NCI-H1417 (cell line): ENCODE results near the gene DLX6.
A peak's percentile ranks its signal among the peaks of the same experiment; 100 is the strongest.

Experiments used
- DNase-seq, 3 experiments: peaks; one replicate each; lab custom pipeline; 2025; lab: John Stamatoyannopoulos, UW

The DLX6 gene

GRCh38 chr7:97005183-97006054, at the start of gene DLX6:
TSS of gene DLX6 (plus strand) at chr7:97005553. CDS start at chr7:97005978, 425 bp downstream.
- peak; percentile 97 to 100 (median 99) for DNase-seq

- DNase-seq, result no peak
Observed at GRCh38 chr7:96959135-96959534, 46.2 kb upstream of the DLX6 start.

- no peak for DNase-seq
Observed at GRCh38 chr7:96962221-96962885, 43.0 kb upstream of the DLX6 start.

GRCh38 chr7:96968981-96969380, 36.4 kb upstream of the DLX6 start:
- DNase-seq, result no peak

GRCh38 chr7:96970739-96971138, 34.6 kb upstream of the DLX6 start:
- no peak for DNase-seq

- DNase-seq, result no peak
Observed at GRCh38 chr7:96973986-96974385, 31.4 kb upstream of the DLX6 start.

GRCh38 chr7:96976106-96976505, 29.2 kb upstream of the DLX6 start:
- DNase-seq, result no peak

GRCh38 chr7:96977445-96977844, 27.9 kb upstream of the DLX6 start:
- no peak for DNase-seq

- DNase-seq, result no peak
Observed at GRCh38 chr7:96979551-96980276, 25.6 kb upstream of the DLX6 start.

GRCh38 chr7:96982586-96982985, 22.8 kb upstream of the DLX6 start:
- no peak for DNase-seq

- no peak for DNase-seq
Observed at GRCh38 chr7:96985992-96986391, 19.4 kb upstream of the DLX6 start.

- DNase-seq, result no peak
Observed at GRCh38 chr7:96986901-96987300, 18.5 kb upstream of the DLX6 start.

- no peak for DNase-seq
Observed at GRCh38 chr7:96987719-96988118, 17.6 kb upstream of the DLX6 start.

- DNase-seq, result peak in 2 of 3 experiments; percentile 52 to 77
Observed at GRCh38 chr7:96989241-96989858, 16.0 kb upstream of the DLX6 start.

GRCh38 chr7:96989859-96990317, 15.5 kb upstream of the DLX6 start:
- no peak for DNase-seq

- DNase-seq, result peak in 1 of 3 experiments; percentile 89
Observed at GRCh38 chr7:96991546-96992191, 13.7 kb upstream of the DLX6 start.

GRCh38 chr7:96992192-96993005, 13.0 kb upstream of the DLX6 start:
- DNase-seq, result peak in 2 of 3 experiments; percentile 78 to 86

GRCh38 chr7:96993094-96993865, 12.1 kb upstream of the DLX6 start:
- peak in 2 of 3 experiments; percentile 86 to 96 for DNase-seq

- no peak for DNase-seq
Observed at GRCh38 chr7:96993980-96994379, 11.4 kb upstream of the DLX6 start.
